HT1080 (cell line): ENCODE results near the gene TMBIM4. TPM values are rescaled to one million over a fixed set of nuclear protein-coding genes. Genes with fewer than 3 reads are reported as not detected.
A peak's percentile ranks its signal among the peaks of the same experiment; 100 is the strongest.

Experiments used
- DNase-seq: peaks from one replicate; pipeline ENCODE4 v3.0.0-alpha.2; 2015; ENCODE audit warnings: low read depth
- total RNA-seq: library from RNA; depleted of rRNA; stranded (reverse); fragments of >200 nt; shearing (Covaris generic); gene quantifications from 2 replicates; pipeline ENCODE4 v1.2.3, GENCODE V29; 2014; rRNA removed

TMBIM4 gene
- total RNA-seq, 1 experiment from 2014 or later: 39.0 TPM

DNA sequence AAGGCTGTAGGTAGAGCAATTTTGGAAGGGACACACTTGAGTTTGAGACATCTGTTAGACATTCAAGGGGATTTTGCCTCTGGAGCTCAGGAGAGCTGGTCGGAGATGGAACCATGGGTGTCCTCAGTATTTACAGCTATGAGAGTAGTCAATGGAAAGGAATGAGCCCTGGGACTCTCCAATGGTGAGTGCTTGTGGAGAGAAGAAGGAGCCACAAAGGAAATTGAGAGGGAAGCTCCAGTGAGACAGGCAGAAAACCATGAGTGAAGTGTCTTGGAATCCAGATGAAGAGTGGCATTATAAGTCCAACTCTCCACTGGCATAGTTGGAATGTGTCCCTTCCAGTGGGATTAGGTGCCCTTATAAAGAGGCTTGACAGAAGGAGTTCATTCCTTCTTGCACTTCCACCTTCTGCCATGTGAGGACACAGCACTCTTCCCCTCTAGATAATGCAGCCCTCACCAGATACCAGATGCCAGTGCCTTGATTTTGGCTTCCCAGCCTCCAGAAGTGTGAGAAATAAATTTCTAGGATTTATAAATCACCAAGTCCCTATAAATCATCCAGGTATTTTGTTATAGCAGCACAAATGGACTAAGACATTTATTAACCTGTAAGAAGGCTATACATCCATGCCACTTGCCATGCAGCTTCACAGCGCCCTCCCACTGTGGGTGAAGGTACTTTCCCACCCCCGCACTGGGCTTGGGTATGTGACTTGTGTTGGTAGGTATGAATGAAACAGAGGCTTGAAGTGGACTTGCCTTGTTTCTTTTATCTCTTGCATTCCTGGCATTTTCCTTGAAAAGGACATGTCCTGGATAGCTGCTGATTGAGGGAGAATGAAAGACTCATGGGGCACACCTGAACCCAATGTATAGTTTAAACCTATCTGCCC is 66.5 kb downstream of the TMBIM4 start:
- no peak for DNase-seq

- no peak for DNase-seq
Observed at GRCh38 chr12:66092559-66093269, 77.1 kb downstream of the TMBIM4 start.

- DNase-seq: no peak
Observed at GRCh38 chr12:66090157-66090556, 79.6 kb downstream of the TMBIM4 start.

- peak; percentile 71 for DNase-seq
Observed at GRCh38 chr12:66087365-66087943, 82.3 kb downstream of the TMBIM4 start.

GRCh38 chr12:66085998-66086397 is 83.8 kb downstream of the TMBIM4 start:
- no peak for DNase-seq

Other genes starting within 250 kb of the TMBIM4 start
- 31.3 and 45.4 TPM in 2 replicates for gene LLPH, start 39.2 kb downstream of the TMBIM4 start, total RNA-seq
- gene IRAK3, start 19.2 kb upstream of the TMBIM4 start, total RNA-seq: 0.03 TPM in 1 of 2 replicates, not detected in the other
- gene HELB, start 132.5 kb upstream of the TMBIM4 start, total RNA-seq: 1.1 and 1.4 TPM in 2 replicates